Activated T-cell treated with anti-CD3 and anti-CD28 coated beads, Interleukin-2, amount 50 U/mL, for 24 hours (primary cell): Measurements from ENCODE around the gene BLMH.

ENCODE experiments used
- DNase-seq: peaks from one replicate; pipeline ENCODE4 v3.0.0-alpha.2; 2020
- H3K27ac Mint-ChIP-seq: 2 replicates; pipeline ENCODE4 v1.8.0; 2020; ENCODE audit warnings: mild to moderate bottlenecking, mixed read lengths
- H3K27me3 Mint-ChIP-seq: 2 replicates; pipeline ENCODE4 v1.8.0; 2020; ENCODE audit warnings: mixed read lengths
- H3K36me3 Mint-ChIP-seq: 2 replicates; pipeline ENCODE4 v1.8.0; 2020; ENCODE audit warnings: low read depth, mixed read lengths
- H3K4me1 Mint-ChIP-seq: 2 replicates; pipeline ENCODE4 v1.8.0; 2020; ENCODE audit warnings: low read depth, mixed read lengths
- H3K4me3 Mint-ChIP-seq: 2 replicates; pipeline ENCODE4 v1.8.0; 2020; ENCODE audit warnings: mild to moderate bottlenecking, moderate library complexity, mixed read lengths
- H3K9me3 Mint-ChIP-seq: 2 replicates; pipeline ENCODE4 v1.8.0; 2020; ENCODE audit warnings: mixed read lengths

BLMH gene

GRCh38 chr17:30222251-30222650, 69.5 kb downstream of the BLMH start:
- H3K27me3 Mint-ChIP-seq = no peaks in the 10 kb centered on the region
- no peak for DNase-seq
- H3K27ac Mint-ChIP-seq = no peak overlapping the region
- H3K4me1 Mint-ChIP-seq = no peaks in the 10 kb centered on the region
- H3K9me3 Mint-ChIP-seq = no peaks in the 10 kb centered on the region
- H3K36me3 Mint-ChIP-seq = no peaks in the 10 kb centered on the region
- no peak overlapping the region for H3K4me3 Mint-ChIP-seq

DNA sequence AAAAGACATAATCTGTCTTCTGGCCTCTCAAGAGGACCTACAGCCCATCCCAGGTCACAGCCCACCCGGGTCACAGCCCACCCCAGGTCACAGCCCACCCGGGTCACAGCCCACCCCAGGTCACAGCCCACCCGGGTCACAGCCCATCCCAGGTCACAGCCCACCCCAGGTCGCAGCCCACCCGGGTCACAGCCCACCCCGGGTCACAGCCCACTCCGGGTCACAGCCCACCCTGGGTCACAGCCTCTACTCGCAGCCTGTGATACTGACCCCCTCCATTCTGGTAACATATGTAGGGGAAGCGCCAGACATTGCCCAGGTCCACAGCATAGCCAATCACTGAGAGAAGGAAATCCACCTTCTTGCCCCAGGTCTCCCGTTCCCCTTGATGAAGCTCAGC, 70.4 kb downstream of the BLMH start:
- H3K9me3 Mint-ChIP-seq = no peaks in the 10 kb centered on the region
- no peak for DNase-seq
- H3K4me3 Mint-ChIP-seq = no peak overlapping the region
- H3K27me3 Mint-ChIP-seq = no peaks in the 10 kb centered on the region
- no peaks in the 10 kb centered on the region for H3K4me1 Mint-ChIP-seq
- no peak overlapping the region for H3K27ac Mint-ChIP-seq
- H3K36me3 Mint-ChIP-seq = no peaks in the 10 kb centered on the region

GRCh38 chr17:30220414-30220813, 71.3 kb downstream of the BLMH start:
- H3K4me3 Mint-ChIP-seq = no peak overlapping the region
- H3K4me1 Mint-ChIP-seq = no peaks in the 10 kb centered on the region
- DNase-seq = no peak
- H3K36me3 Mint-ChIP-seq = no peaks in the 10 kb centered on the region
- no peaks in the 10 kb centered on the region for H3K9me3 Mint-ChIP-seq
- no peaks in the 10 kb centered on the region for H3K27me3 Mint-ChIP-seq
- no peak overlapping the region for H3K27ac Mint-ChIP-seq

DNA sequence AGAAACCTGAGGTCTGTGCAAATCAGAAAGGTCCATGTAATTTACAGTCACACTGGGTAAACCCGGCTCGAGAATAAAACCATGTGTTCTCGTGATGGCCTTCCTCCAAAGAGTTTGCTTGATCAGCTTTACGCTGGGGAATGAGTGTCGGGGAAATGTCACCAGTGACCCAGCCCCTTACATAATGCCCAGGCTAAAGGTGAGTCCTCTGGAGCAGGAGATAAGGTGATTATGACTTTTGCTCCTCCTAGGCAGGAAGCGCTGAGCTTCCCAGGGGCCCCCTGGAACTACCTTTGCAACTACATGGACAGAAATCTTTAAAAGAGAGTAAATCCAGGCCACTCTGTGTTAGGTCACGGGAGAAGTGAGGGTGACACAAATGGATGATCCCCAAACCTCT, 71.9 kb downstream of the BLMH start:
- no peak for DNase-seq
- Mint-ChIP-seq H3K9me3 (no peaks in the 10 kb centered on the region), H3K36me3 (no peaks in the 10 kb centered on the region), H3K27ac (no peak overlapping the region), H3K4me3 (no peak overlapping the region), H3K4me1 (no peaks in the 10 kb centered on the region), H3K27me3 (no peaks in the 10 kb centered on the region)

GRCh38 chr17:30219315-30219714, 72.4 kb downstream of the BLMH start:
- Mint-ChIP-seq H3K9me3 (no peaks in the 10 kb centered on the region), H3K27me3 (no peaks in the 10 kb centered on the region), H3K27ac (no peak overlapping the region), H3K4me1 (no peaks in the 10 kb centered on the region), H3K4me3 (no peak overlapping the region), H3K36me3 (no peaks in the 10 kb centered on the region)
- no peak for DNase-seq

DNA sequence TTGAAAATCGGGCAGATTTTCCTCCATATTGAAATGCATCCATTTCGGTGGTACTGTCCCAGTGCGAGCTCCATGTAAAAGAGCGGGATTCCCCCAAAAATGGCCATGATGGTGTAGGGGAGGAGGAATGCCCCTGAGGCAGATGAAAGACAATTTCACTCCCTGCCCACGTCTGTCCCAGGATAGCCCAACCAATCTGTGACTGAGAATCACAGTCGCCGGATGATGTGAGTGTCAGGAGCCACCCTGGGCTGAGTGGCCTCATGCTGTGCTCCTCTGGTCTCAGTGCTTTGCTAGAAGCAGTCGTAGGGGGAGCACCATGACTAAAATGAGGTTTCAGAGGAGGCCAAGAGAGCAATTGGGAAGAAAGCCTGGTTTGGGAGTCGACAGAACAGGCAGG, 72.9 kb downstream of the BLMH start:
- no peak for DNase-seq
- Mint-ChIP-seq H3K4me3 (no peak overlapping the region), H3K36me3 (no peaks in the 10 kb centered on the region), H3K9me3 (no peaks in the 10 kb centered on the region), H3K27ac (no peak overlapping the region), H3K4me1 (no peaks in the 10 kb centered on the region), H3K27me3 (no peaks in the 10 kb centered on the region)

GRCh38 chr17:30217746-30218245, 73.9 kb downstream of the BLMH start:
- Mint-ChIP-seq H3K4me1 (no peaks in the 10 kb centered on the region), H3K9me3 (no peaks in the 10 kb centered on the region), H3K27ac (no peak overlapping the region), H3K4me3 (no peak overlapping the region), H3K36me3 (no peaks in the 10 kb centered on the region), H3K27me3 (no peaks in the 10 kb centered on the region)
- no peak for DNase-seq

DNA sequence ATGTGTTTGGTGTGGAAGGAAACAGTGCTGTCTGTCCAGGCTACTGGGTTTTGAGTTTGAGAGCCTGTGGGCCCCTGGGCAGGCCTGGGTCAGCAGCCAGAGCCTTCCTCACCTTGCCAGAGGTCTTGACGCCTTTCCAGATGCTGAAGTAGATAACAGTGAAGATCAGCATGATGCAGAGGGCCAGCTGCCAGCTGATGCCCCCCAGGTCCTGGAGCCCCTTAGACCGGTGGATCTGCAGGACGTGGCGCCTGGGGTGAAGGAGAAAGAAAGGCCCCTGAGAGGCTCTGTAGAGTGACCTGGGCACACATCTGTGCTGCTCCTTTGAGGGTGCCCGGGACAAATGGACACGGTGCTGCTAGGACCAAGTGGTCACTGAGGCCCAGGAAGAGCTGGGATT, 74.7 kb downstream of the BLMH start:
- H3K27ac Mint-ChIP-seq = no peak overlapping the region
- no peak for DNase-seq
- H3K36me3 Mint-ChIP-seq = no peaks in the 10 kb centered on the region
- H3K4me3 Mint-ChIP-seq = no peak overlapping the region
- H3K9me3 Mint-ChIP-seq = no peaks in the 10 kb centered on the region
- H3K4me1 Mint-ChIP-seq = no peaks in the 10 kb centered on the region
- no peaks in the 10 kb centered on the region for H3K27me3 Mint-ChIP-seq

DNA sequence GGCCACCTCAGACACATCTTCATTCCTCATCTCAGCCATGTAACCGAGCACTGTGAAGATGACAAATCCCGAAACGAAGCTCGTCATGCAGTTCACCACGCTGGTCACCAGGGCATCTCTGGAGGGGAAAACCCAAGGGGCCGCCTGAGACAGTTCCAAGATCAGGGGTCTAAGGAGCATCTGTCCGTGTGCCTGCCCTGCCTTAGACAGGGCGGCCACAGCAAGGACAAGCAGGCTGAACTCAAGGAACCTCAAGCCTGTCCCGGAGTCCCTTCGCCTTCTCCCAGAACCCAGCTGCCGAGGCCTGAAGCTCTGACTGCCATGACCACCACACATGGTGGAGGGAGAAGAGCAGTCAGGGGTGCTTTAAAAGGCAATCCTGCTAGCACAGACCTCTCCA, 79.0 kb downstream of the BLMH start:
- H3K36me3 Mint-ChIP-seq = no peaks in the 10 kb centered on the region
- H3K27me3 Mint-ChIP-seq = peaks cover 10% of the 10 kb centered on the region
- no peak overlapping the region for H3K27ac Mint-ChIP-seq
- no peaks in the 10 kb centered on the region for H3K9me3 Mint-ChIP-seq
- no peak for DNase-seq
- H3K4me1 Mint-ChIP-seq = peaks cover 3% of the 10 kb centered on the region
- no peak overlapping the region for H3K4me3 Mint-ChIP-seq

- Mint-ChIP-seq H3K27ac (no peak overlapping the region), H3K27me3 (peaks cover 15% of the 10 kb centered on the region), H3K4me3 (no peak overlapping the region), H3K36me3 (no peaks in the 10 kb centered on the region), H3K9me3 (no peaks in the 10 kb centered on the region), H3K4me1 (peaks cover 3% of the 10 kb centered on the region)
- DNase-seq = no peak
Measured at GRCh38 chr17:30211371-30211770, 80.4 kb downstream of the BLMH start.

DNA sequence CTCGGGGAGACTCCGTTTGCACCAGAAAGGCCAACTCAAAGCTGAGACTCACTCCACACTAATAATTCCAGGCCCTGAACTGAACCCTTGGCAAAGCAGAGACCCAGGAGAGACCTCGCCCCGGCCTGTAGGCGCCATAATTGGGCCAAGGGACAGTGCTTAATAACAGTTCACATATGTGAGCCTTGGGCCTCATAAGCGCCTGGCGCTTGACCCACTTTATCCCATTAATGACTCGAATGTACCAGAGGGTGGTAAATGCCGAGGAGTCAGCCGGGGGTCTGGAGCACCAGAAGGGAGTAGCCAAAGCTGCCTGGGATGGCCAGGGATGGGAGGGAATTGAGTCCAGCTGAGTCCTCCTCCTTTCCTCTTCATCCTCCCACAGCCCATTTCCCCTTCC, 80.8 kb downstream of the BLMH start:
- DNase-seq = no peak
- Mint-ChIP-seq H3K4me1 (peaks cover 3% of the 10 kb centered on the region), H3K36me3 (no peaks in the 10 kb centered on the region), H3K9me3 (no peaks in the 10 kb centered on the region), H3K27ac (no peak overlapping the region), H3K27me3 (peaks cover 18% of the 10 kb centered on the region), H3K4me3 (no peak overlapping the region)

DNA sequence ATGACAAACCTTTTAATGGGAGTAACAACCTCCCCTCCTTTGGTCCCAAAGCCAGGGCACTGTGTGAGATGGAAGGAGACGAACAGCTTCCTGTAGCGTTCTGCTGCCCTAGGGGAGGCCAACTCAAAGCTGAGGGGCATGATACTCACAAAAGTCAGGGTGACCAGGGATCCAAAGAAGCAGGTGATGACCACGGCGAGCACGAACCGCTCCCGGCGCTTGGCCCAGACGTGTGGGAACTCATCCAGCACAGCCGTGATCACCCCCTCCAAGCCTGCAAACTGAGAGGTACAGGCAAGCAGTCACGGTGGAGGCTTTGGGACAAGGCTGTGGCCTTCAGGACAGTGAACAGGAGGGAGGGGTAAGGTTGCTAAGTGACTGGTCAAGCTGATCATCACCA, 81.4 kb downstream of the BLMH start:
- no peak overlapping the region for H3K27ac Mint-ChIP-seq
- no peak overlapping the region for H3K4me3 Mint-ChIP-seq
- H3K4me1 Mint-ChIP-seq = peaks cover 3% of the 10 kb centered on the region
- no peak for DNase-seq
- H3K36me3 Mint-ChIP-seq = no peaks in the 10 kb centered on the region
- H3K9me3 Mint-ChIP-seq = no peaks in the 10 kb centered on the region
- peaks cover 18% of the 10 kb centered on the region for H3K27me3 Mint-ChIP-seq

GRCh38 chr17:30209930-30210329, 81.8 kb downstream of the BLMH start:
- Mint-ChIP-seq H3K36me3 (no peaks in the 10 kb centered on the region), H3K27me3 (peaks cover 18% of the 10 kb centered on the region)

GRCh38 chr17:30208214-30208613, 83.5 kb downstream of the BLMH start:
- no peaks in the 10 kb centered on the region for H3K9me3 Mint-ChIP-seq
- H3K4me1 Mint-ChIP-seq = peaks cover 3% of the 10 kb centered on the region
- no peaks in the 10 kb centered on the region for H3K36me3 Mint-ChIP-seq
- H3K27ac Mint-ChIP-seq = no peak overlapping the region
- no peak for DNase-seq
- H3K27me3 Mint-ChIP-seq = peaks cover 31% of the 10 kb centered on the region
- no peak overlapping the region for H3K4me3 Mint-ChIP-seq

More at GRCh38 chr17:30209930-30210329, 81.8 kb downstream of the BLMH start:
- Mint-ChIP-seq H3K4me3 (no peak overlapping the region), H3K27ac (no peak overlapping the region), H3K9me3 (no peaks in the 10 kb centered on the region), H3K4me1 (peaks cover 3% of the 10 kb centered on the region)
- no peak for DNase-seq

DNA sequence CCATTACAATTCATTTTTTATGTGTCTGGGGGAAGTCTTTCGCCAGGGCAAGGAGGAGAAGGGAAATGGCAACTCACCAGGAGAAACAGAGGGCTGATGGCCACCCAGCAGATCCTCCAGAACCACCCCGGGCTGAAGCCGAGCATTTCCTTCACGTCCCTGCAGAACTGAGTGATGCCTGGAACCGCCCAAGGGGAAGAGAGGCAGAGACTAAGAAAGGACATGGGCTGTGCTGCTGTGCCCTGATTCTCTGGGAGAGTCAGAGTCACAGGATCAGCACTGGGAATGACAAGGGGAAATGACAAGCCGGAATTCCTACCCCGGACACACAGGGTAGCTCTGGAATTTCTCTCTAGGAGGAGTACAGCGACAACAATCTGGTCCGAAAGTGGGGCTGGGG, 84.1 kb downstream of the BLMH start:
- Mint-ChIP-seq H3K4me3 (no peak overlapping the region), H3K27me3 (peaks cover 35% of the 10 kb centered on the region), H3K9me3 (no peaks in the 10 kb centered on the region), H3K27ac (no peak overlapping the region), H3K36me3 (no peaks in the 10 kb centered on the region), H3K4me1 (peaks cover 3% of the 10 kb centered on the region)
- DNase-seq = no peak

DNA sequence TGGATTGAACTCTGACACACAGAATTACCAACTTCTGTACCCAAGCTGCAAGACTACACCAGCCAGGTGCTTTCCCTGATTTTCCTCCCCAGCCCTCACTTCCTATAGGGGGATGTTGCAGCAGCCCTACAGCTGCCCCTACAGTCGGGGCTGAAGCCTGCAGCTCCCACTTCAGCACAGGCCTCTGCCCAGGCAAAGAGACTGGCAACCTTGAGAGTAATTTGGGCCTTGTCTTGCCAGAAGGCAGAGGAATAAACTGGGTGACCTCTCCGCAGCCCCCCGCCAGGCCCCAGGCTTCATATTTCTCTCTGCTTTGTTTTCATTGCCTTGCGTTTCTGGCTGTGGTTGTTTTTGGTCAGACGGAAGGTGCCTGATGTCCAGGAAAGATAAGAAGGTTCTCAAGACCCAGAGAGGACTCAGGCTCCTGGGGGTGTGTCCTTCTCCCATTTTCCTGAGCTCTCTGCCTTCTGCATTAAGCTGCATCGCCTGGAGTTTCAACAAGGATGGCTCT, 88.2 kb downstream of the BLMH start:
- no peak for DNase-seq
- H3K4me1 Mint-ChIP-seq = peaks cover 3% of the 10 kb centered on the region
- no peaks in the 10 kb centered on the region for H3K9me3 Mint-ChIP-seq
- no peak overlapping the region for H3K4me3 Mint-ChIP-seq
- no peak overlapping the region for H3K27ac Mint-ChIP-seq
- peaks cover 43% of the 10 kb centered on the region for H3K27me3 Mint-ChIP-seq
- no peaks in the 10 kb centered on the region for H3K36me3 Mint-ChIP-seq
